Ovary (tissue), 9 donors: ENCODE results near the gene DNAJC1. TPM values are rescaled to one million over a fixed set of nuclear protein-coding genes. Genes with fewer than 3 reads are reported as not detected.

Experiments used
- DNase-seq, 5 donors: peaks; one replicate each; pipeline ENCODE4 v3.0.0-alpha.2; 2019 to 2020
- H3K27ac ChIP-seq, 2 donors: fragments of 200-600 bp; one replicate each; pipeline versions ENCODE4 v1.5.1 to v1.8.0; 2019 to 2022
- H3K27me3 ChIP-seq: fragments of 200-600 bp; one replicate; pipeline ENCODE4 v1.8.0; 2022
- H3K36me3 ChIP-seq: fragments of 200-600 bp; sonication (generic); one replicate; pipeline ENCODE4 v1.5.1; 2019
- H3K4me1 ChIP-seq: one replicate; pipeline ENCODE4 v1.8.1; 2013; ENCODE audit warnings: mild to moderate bottlenecking, moderate library complexity; ENCODE audit not compliant: insufficient read depth
- H3K4me3 ChIP-seq: fragments of 200-600 bp; sonication (generic); one replicate; pipeline ENCODE4 v1.5.1; 2017
- H3K9me3 ChIP-seq, 2 donors: fragments of 200-600 bp in 1 of 2; sonication (generic) in 1 of 2; one replicate each; pipeline versions ENCODE4 v1.5.1 to v1.8.1; 2013 to 2019; ENCODE audit warnings: mild to moderate bottlenecking in 1 of 2, moderate library complexity in 1 of 2
- CTCF ChIP-seq, 3 donors: fragments of 450-650 bp in 2 of 3; fragments of 200-600 bp in 1 of 3; IDR thresholded peaks; one replicate each; pipeline versions ENCODE4 v1.5.1 to v1.8.0; 2016 to 2022; ENCODE audit warnings: antibody characterized with exemption in 3 of 3, mild to moderate bottlenecking in 1 of 3
- EP300 ChIP-seq: sonication (generic); formaldehyde crosslinking; IDR thresholded peaks from one replicate; pipeline ENCODE4 v1.6.1; 2017; ENCODE audit warnings: antibody characterized with exemption
- POLR2A ChIP-seq: fragments of 450-650 bp; IDR thresholded peaks from one replicate; pipeline ENCODE4 v1.6.1; 2017; ENCODE audit warnings: antibody characterized with exemption, mild to moderate bottlenecking, moderate library complexity
- WGBS, 3 donors: extraction: QIAGEN DNeasy Blood & Tissue Kit in 1 of 3; methylation state at CpG; one replicate each; pipeline versions ENCODE4 v1.1.5 to v1.1.7; 2013 to 2017; 5-methylcytosine and 5-hydroxymethylcytosine counted together
- intact Hi-C, 4 donors: fragments of 100-400 bp; cut with DNase I; formaldehyde crosslinking; loops; one replicate each; pipeline versions ENCODE4 v1.11.0 to v1.15.1; 2022 to 2023
- polyA plus RNA-seq, 2 donors: library from polyadenylated mRNA; stranded (reverse); fragments of 200-250 nt in 1 of 2; fragments of 350-450 nt in 1 of 2; fragmentation: Illumina TruSeq in 1 of 2; extraction: RNeasy Lipid Tissue Mini Kit (QIAGEN cat#74804) in 1 of 2; gene quantifications; one replicate each; pipeline ENCODE4 v1.2.3, GENCODE V29; 2013 to 2014
- total RNA-seq, 7 donors: library from RNA; depleted of rRNA in 2 of 7; stranded (reverse); fragments of >200 nt in 2 of 7; fragmentation: NEBNext Ultra II Directional in 3 of 7; extraction: Animal tissue kit (Norgen Biotek cat#: 25700) in 3 of 7; gene quantifications; one replicate each; pipeline versions ENCODE4 v1.1.0 to v1.2.4, GENCODE V29; 2016 to 2023
- donor health status: DM: no; HTN: no; CAD: no; lungs with moderate emphysema.
- donor health status: DM: no; HTN: no; CAD: no.
- donor health status: Bipolar disorder and iron deficiency.
- donor health status: DM: yes; HTN: yes; CAD: no.
- donor health status: DM: no; HTN: no; CAD: no.
- donor health status: DM: yes; HTN: yes; CAD: no.

DNAJC1 gene
- total and polyA plus RNA-seq, 9 donors, result 18.8 to 62.7 (median 21.0) TPM

GRCh38 chr10:21926358-21926925 lies 77.1 kb downstream of the DNAJC1 start:
- H3K36me3 ChIP-seq, result no peaks in the 10 kb centered on the region
- no peak for DNase-seq
- intact Hi-C loops, result no loop called here

GRCh38 chr10:21925851-21926250 lies 77.7 kb downstream of the DNAJC1 start:
- H3K27me3 ChIP-seq, result no peaks in the 10 kb centered on the region
- no peak overlapping the region for H3K4me3 ChIP-seq
- 94 to 95% (median 94%) methylated on average over 6 of the region's 6 CpGs for WGBS, 3 donors
- no peaks in the 10 kb centered on the region for H3K36me3 ChIP-seq
- TF ChIP-seq CTCF (IDR thresholded peaks at IDR 0.05) (no peak), EP300 (no peak), POLR2A (no peak)
- no peak for DNase-seq
- no peaks in the 10 kb centered on the region for H3K9me3 ChIP-seq
- intact Hi-C loops, result no loop called here
- H3K4me1 ChIP-seq, result no peaks in the 10 kb centered on the region
- no peak overlapping the region for H3K27ac ChIP-seq

More at GRCh38 chr10:21926358-21926925, 77.1 kb downstream of the DNAJC1 start:
- Histone ChIP-seq H3K27me3 (no peaks in the 10 kb centered on the region), H3K27ac (no peak overlapping the region), H3K9me3 (no peaks in the 10 kb centered on the region), H3K4me3 (no peak overlapping the region), H3K4me1 (no peaks in the 10 kb centered on the region)
- no peak for TF ChIP-seq POLR2A
- TF ChIP-seq EP300, result no peak
- TF ChIP-seq CTCF (IDR thresholded peaks at IDR 0.05), result no peak

GRCh38 chr10:21924511-21924910 lies 79.0 kb downstream of the DNAJC1 start:
- Histone ChIP-seq H3K4me3 (no peak overlapping the region), H3K4me1 (no peaks in the 10 kb centered on the region), H3K27ac (no peak overlapping the region), H3K36me3 (no peaks in the 10 kb centered on the region), H3K27me3 (no peaks in the 10 kb centered on the region), H3K9me3 (no peaks in the 10 kb centered on the region)
- no peak for DNase-seq
- intact Hi-C loops, result no loop called here
- TF ChIP-seq POLR2A, result no peak
- TF ChIP-seq CTCF (IDR thresholded peaks at IDR 0.05), result no peak
- TF ChIP-seq EP300, result no peak

GRCh38 chr10:21920633-21921032 lies 82.9 kb downstream of the DNAJC1 start:
- Histone ChIP-seq H3K27me3 (no peaks in the 10 kb centered on the region), H3K27ac (no peak overlapping the region), H3K36me3 (no peaks in the 10 kb centered on the region), H3K9me3 (no peaks in the 10 kb centered on the region), H3K4me3 (no peak overlapping the region), H3K4me1 (no peaks in the 10 kb centered on the region)
- 97 to 98% (median 98%) methylated on average over 3 of the region's 3 CpGs for WGBS, 3 donors
- no peak for DNase-seq
- intact Hi-C loops, result no loop called here
- TF ChIP-seq POLR2A (no peak), EP300 (no peak), CTCF (IDR thresholded peaks at IDR 0.05) (no peak)
